Osteocyte (in vitro differentiated cells): ENCODE results near the gene PTPA. TPM values are rescaled to one million over a fixed set of nuclear protein-coding genes. Genes with fewer than 3 reads are reported as not detected.

ENCODE experiments used
- DNase-seq: peaks from one replicate; pipeline ENCODE4 v3.0.0; 2021; ENCODE audit warnings: mixed read lengths; ENCODE audit not compliant: unreplicated experiment; ENCODE audit errors: extremely low spot score
- H3K27ac Mint-ChIP-seq: one replicate; pipeline ENCODE4 v1.8.0; 2021; ENCODE audit warnings: mild to moderate bottlenecking, mixed read lengths; ENCODE audit not compliant: unreplicated experiment
- H3K27me3 Mint-ChIP-seq: one replicate; pipeline ENCODE4 v1.8.0; 2021; ENCODE audit warnings: mixed read lengths; ENCODE audit not compliant: unreplicated experiment
- H3K36me3 Mint-ChIP-seq: one replicate; pipeline ENCODE4 v1.8.0; 2021; ENCODE audit warnings: mixed read lengths; ENCODE audit not compliant: unreplicated experiment
- H3K4me1 Mint-ChIP-seq: one replicate; pipeline ENCODE4 v1.8.0; 2021; ENCODE audit warnings: mixed read lengths; ENCODE audit not compliant: unreplicated experiment
- H3K4me3 Mint-ChIP-seq: one replicate; pipeline ENCODE4 v1.8.0; 2021; ENCODE audit warnings: mild to moderate bottlenecking, moderate library complexity, mixed read lengths; ENCODE audit not compliant: unreplicated experiment
- H3K9me3 Mint-ChIP-seq: one replicate; pipeline ENCODE4 v1.8.0; 2021; ENCODE audit warnings: mixed read lengths; ENCODE audit not compliant: unreplicated experiment
- total RNA-seq: library from RNA; stranded (reverse); gene quantifications from 2 replicates; pipeline ENCODE4 v1.2.1, GENCODE V29; 2021
- TF ChIP-seq, protein P1 (sequence below): fragments of 200-600 bp; sonication (generic); IDR thresholded peaks from 2 replicates; pipeline ENCODE4 v1.5.0; 2021; ENCODE audit warnings: antibody characterized with exemption, mild to moderate bottlenecking, moderate library complexity

The PTPA gene
- total RNA-seq, 1 donor from 2014 or later = 140 TPM

DNA sequence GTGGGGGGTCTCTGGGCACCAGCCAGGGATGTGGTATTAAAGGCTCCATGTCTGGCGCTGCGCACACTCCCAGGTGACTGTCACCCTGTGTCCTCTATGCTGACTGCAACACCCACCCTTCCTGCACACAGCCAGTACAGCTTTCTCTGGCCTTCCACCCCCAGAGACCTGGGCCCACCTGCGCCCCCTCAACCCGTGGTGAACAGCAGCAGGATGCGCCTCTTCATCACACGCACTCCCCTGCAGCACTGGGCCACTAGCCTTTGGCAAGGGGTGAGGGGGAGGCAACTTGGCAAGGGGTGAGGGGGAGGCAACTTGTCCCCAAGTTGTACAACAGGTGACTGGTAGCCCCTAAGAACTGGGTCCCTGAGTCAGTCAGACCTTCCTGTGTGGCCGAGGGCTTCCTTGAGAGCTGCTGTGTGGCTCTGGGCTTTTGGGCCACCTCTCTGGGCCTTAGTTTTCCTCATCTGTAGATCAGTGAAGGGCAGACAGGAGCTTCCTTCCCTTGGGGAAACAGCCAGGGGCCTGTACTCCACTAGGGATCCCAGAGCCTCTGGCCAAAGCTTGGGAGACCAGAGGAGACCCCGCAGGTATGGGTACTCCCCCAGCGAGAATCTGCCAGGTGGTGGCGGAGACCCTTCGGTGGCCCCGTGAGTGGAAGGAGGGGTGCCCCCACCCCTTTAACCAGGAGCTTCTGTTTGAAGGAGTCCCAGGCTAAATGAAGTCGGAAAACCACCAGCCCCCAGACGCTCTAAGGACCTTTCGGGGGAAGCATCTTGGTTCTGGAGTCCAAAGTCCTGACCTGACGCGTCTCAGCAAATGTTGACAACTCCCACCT, 5.1 kb upstream of the PTPA start:
- no peaks in the 10 kb centered on the region for H3K9me3 Mint-ChIP-seq
- H3K36me3 Mint-ChIP-seq = peaks cover 11% of the 10 kb centered on the region
- H3K27me3 Mint-ChIP-seq = no peaks in the 10 kb centered on the region
- no peak overlapping the region for H3K4me3 Mint-ChIP-seq
- DNase-seq = no peak
- no peak overlapping the region for H3K27ac Mint-ChIP-seq
- peaks cover 15% of the 10 kb centered on the region for H3K4me1 Mint-ChIP-seq
- TF ChIP-seq, protein P1, sequence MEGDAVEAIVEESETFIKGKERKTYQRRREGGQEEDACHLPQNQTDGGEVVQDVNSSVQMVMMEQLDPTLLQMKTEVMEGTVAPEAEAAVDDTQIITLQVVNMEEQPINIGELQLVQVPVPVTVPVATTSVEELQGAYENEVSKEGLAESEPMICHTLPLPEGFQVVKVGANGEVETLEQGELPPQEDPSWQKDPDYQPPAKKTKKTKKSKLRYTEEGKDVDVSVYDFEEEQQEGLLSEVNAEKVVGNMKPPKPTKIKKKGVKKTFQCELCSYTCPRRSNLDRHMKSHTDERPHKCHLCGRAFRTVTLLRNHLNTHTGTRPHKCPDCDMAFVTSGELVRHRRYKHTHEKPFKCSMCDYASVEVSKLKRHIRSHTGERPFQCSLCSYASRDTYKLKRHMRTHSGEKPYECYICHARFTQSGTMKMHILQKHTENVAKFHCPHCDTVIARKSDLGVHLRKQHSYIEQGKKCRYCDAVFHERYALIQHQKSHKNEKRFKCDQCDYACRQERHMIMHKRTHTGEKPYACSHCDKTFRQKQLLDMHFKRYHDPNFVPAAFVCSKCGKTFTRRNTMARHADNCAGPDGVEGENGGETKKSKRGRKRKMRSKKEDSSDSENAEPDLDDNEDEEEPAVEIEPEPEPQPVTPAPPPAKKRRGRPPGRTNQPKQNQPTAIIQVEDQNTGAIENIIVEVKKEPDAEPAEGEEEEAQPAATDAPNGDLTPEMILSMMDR = no peak

DNA sequence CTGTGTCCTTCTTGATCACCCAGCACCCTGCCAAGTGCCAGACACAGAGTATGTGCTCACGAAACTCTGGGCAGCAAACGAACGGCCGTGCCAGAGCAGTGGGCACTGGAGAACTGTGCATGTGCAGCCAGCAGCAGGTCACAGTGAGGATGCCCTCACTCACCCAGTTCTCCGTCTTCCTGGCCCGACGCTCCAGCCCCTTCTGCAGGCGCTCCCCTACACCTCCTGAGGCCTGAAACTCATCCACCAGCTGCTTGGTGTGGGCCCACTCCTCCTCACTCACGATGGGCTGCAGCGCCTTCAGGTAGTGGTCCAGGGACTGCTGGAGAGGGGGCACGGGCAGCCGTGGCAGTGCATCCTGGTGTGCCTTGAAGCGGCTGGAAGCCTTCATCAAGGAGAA, 3.6 kb upstream of the PTPA start:
- Mint-ChIP-seq H3K27ac (no peak overlapping the region), H3K36me3 (peaks cover 9% of the 10 kb centered on the region), H3K9me3 (no peaks in the 10 kb centered on the region), H3K27me3 (no peaks in the 10 kb centered on the region), H3K4me3 (no peak overlapping the region), H3K4me1 (peaks cover 23% of the 10 kb centered on the region)
- DNase-seq = no peak
- TF ChIP-seq, protein P1 = no peak

- Mint-ChIP-seq H3K27ac (no peak overlapping the region), H3K27me3 (no peaks in the 10 kb centered on the region), H3K36me3 (peaks cover 9% of the 10 kb centered on the region), H3K4me3 (no peak overlapping the region), H3K4me1 (peaks cover 25% of the 10 kb centered on the region), H3K9me3 (no peaks in the 10 kb centered on the region)
- TF ChIP-seq, protein P1 = no peak
- DNase-seq = no peak
Observed at GRCh38 chr9:129108083-129108804, 3.0 kb upstream of the PTPA start.

GRCh38 chr9:129108805-129109536, 2.2 kb upstream of the PTPA start:
- H3K4me3 Mint-ChIP-seq = peak overlapping the region; percentile 73
- H3K4me1 Mint-ChIP-seq = peaks cover 29% of the 10 kb centered on the region
- H3K36me3 Mint-ChIP-seq = peaks cover 9% of the 10 kb centered on the region
- DNase-seq = no peak
- no peaks in the 10 kb centered on the region for H3K27me3 Mint-ChIP-seq
- H3K9me3 Mint-ChIP-seq = no peaks in the 10 kb centered on the region
- TF ChIP-seq, protein P1 = no peak
- H3K27ac Mint-ChIP-seq = peak overlapping the region; percentile 34
